Testis (tissue), 2 donors: Measurements from ENCODE around the gene SERAC1.

ENCODE experiments used
- CTCF ChIP-seq, 3 experiments: fragments of 450-650 bp in 2 of 3; fragments of 200-600 bp in 1 of 3; sonication (generic) in 1 of 3; IDR thresholded peaks; one replicate each; pipeline ENCODE4 v1.5.1; 2016 to 2019; ENCODE audit warnings: antibody characterized with exemption in 3 of 3, mild to moderate bottlenecking in 2 of 3, moderate library complexity in 1 of 3
- POLR2A ChIP-seq: fragments of 450-650 bp; IDR thresholded peaks from one replicate; pipeline ENCODE4 v1.6.1; 2017; ENCODE audit warnings: antibody characterized with exemption, mild to moderate bottlenecking, moderate library complexity

- TF ChIP-seq POLR2A (no peak), CTCF (IDR thresholded peaks at IDR 0.05) (peak; percentile 18 to 31 (median 24))
Measured at GRCh38 chr6:158205169-158205944, 37.3 kb upstream of the SERAC1 start.
